OCI-LY1 (cell line): Measurements from ENCODE around the gene COA1.

Source experiments
- CTCF ChIP-seq: fragments of 200-600 bp; sonication (generic), shearing (Covaris generic); IDR thresholded peaks from 2 replicates; pipeline ENCODE4 v1.5.1; 2017; ENCODE audit warnings: mild to moderate bottlenecking, antibody characterized with exemption, low read length, moderate library complexity, mixed read lengths
- EZH2 ChIP-seq: fragments of 200-600 bp; sonication (generic), shearing (Covaris generic); IDR thresholded peaks from 2 replicates; pipeline ENCODE4 v1.8.0; 2017; ENCODE audit warnings: borderline replicate concordance, mixed run types, mild to moderate bottlenecking, antibody characterized with exemption, low read length, moderate library complexity, mixed read lengths

GRCh38 chr7:43701500-43701854, 27.8 kb downstream of the COA1 start:
- TF ChIP-seq CTCF (no peak), EZH2 (no peak)
